Peyer's patch (tissue), 4 donors: ENCODE results near the gene NT5C3B. TPM values are rescaled to one million over a fixed set of nuclear protein-coding genes. Genes with fewer than 3 reads are reported as not detected.
A peak's percentile ranks its signal among the peaks of the same experiment; 100 is the strongest.

Experiments used
- DNase-seq, 3 donors: peaks; one replicate each; pipeline ENCODE4 v3.0.0-alpha.2; 2017 to 2019
- H3K27ac ChIP-seq, 4 donors: fragments of 200-600 bp; sonication (generic); one replicate each; pipeline ENCODE4 v1.5.1; 2016 to 2019
- H3K27me3 ChIP-seq, 2 donors: fragments of 200-600 bp; sonication (generic); one replicate each; pipeline ENCODE4 v1.5.1; 2019
- H3K36me3 ChIP-seq, 3 donors: fragments of 200-600 bp; sonication (generic); one replicate each; pipeline ENCODE4 v1.5.1; 2016 to 2019
- H3K4me1 ChIP-seq, 4 donors: fragments of 200-600 bp; sonication (generic); one replicate each; pipeline ENCODE4 v1.5.1; 2016 to 2019
- H3K4me3 ChIP-seq, 4 donors: fragments of 200-600 bp; sonication (generic); 1 replicate in 3 of 4; 2 replicates in 1 of 4; pipeline ENCODE4 v1.5.1; 2016 to 2019; ENCODE audit warnings: mild to moderate bottlenecking in 1 of 4
- H3K9me3 ChIP-seq, 4 donors: fragments of 200-600 bp; sonication (generic); one replicate each; pipeline ENCODE4 v1.5.1; 2016 to 2019; ENCODE audit warnings: mild to moderate bottlenecking in 1 of 4
- POLR2A ChIP-seq, 2 donors: fragments of 450-650 bp; IDR thresholded peaks; one replicate each; pipeline ENCODE4 v1.5.1; 2017; ENCODE audit warnings: antibody characterized with exemption in 2 of 2, mild to moderate bottlenecking in 2 of 2, moderate library complexity in 2 of 2
- total RNA-seq, 4 donors: library from RNA; depleted of rRNA; stranded (reverse); fragments of >200 nt; gene quantifications; one replicate each; pipeline ENCODE4 v1.1.0, GENCODE V29; 2016
- TF ChIP-seq, protein P1 (sequence below), 6 experiments: fragments of 450-650 bp in 4 of 6; fragments of 200-600 bp in 2 of 6; sonication (generic) in 1 of 6; IDR thresholded peaks; one replicate each; pipeline ENCODE4 v1.5.1; 2017 to 2019; ENCODE audit warnings: antibody characterized with exemption in 6 of 6, mild to moderate bottlenecking in 3 of 6, moderate library complexity in 1 of 6

The NT5C3B gene
- total RNA-seq, 4 donors from 2014 or later = 5.8 to 40.4 (median 20.1) TPM

DNA sequence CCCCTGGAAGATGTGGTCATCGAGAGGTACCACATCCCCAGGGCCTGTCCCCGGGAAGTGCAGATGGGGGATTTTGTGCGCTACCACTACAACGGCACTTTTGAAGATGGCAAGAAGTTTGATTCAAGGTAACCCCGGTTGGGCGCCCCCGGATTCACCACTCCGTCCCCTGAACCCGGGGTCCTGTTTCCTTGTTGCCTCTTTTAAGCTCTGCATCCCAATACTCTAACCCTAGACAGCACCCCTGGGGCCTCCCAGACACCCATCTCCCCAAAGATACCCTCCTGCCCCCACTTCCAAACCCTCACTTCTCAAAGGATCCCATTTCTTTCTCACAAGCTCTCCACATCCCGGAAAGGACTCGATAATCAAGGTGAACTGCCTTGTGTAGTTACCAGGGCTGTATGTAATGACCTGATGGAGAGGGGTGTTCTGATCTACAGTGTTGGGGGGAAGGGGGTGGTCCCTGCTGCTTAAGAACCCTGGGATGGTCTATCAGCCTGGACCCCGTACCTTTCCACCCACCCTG, 22.8 kb downstream of the NT5C3B start:
- Histone ChIP-seq H3K27ac (peak overlapping the region in 3 of 4 donors; percentile 64 to 76 (median 68)), H3K36me3 (no peaks in the 10 kb centered on the region), H3K27me3 (no peaks in the 10 kb centered on the region), H3K9me3 (no peaks in the 10 kb centered on the region), H3K4me3 (peak overlapping the region; percentile 63 to 95 (median 82)), H3K4me1 (peaks cover 0 to 38% (median 19%) of the 10 kb centered on the region in 4 donors)
- TF ChIP-seq POLR2A (IDR thresholded peaks at IDR 0.05) = no peak
- TF ChIP-seq, protein P1, sequence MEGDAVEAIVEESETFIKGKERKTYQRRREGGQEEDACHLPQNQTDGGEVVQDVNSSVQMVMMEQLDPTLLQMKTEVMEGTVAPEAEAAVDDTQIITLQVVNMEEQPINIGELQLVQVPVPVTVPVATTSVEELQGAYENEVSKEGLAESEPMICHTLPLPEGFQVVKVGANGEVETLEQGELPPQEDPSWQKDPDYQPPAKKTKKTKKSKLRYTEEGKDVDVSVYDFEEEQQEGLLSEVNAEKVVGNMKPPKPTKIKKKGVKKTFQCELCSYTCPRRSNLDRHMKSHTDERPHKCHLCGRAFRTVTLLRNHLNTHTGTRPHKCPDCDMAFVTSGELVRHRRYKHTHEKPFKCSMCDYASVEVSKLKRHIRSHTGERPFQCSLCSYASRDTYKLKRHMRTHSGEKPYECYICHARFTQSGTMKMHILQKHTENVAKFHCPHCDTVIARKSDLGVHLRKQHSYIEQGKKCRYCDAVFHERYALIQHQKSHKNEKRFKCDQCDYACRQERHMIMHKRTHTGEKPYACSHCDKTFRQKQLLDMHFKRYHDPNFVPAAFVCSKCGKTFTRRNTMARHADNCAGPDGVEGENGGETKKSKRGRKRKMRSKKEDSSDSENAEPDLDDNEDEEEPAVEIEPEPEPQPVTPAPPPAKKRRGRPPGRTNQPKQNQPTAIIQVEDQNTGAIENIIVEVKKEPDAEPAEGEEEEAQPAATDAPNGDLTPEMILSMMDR (IDR thresholded peaks at IDR 0.05) = no peak
- DNase-seq = no peak

DNA sequence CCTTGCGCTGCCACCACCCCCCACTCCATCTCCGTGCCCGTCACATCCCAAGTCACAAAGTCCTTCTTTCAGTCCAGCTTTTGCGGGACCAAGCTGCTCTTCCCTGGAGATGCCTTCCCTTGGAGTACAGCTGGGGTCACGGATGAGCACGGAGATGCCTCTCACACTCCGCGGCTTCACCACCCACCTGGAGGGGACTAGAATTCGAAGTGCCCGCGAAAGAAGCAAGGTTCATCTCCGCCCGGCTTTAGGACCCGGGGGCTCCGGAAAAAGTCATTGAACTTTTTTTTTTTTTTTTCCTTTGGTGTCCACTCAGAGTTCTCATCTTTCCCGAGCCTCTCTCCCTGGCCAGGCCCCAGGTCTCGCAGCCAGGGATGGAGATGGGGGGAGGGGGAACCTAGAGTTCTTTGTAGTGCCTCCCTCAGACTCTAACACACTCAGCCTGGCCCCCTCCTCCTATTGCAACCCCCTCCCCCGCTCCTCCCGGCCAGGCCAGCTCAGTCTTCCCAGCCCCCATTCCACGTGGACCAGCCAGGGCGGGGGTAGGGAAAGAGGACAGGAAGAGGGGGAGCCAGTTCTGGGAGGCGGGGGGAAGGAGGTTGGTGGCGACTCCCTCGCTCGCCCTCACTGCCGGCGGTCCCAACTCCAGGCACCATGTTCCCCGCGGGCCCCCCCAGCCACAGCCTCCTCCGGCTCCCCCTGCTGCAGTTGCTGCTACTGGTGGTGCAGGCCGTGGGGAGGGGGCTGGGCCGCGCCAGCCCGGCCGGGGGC, 23.5 kb downstream of the NT5C3B start, which contains the start of gene FKBP10:
Gene FKBP10, plus strand, starts transcription at position 624 of the 771 bp plus-strand sequence. Its CDS starts 31 bp downstream, at position 655.
- Histone ChIP-seq H3K27ac (peak within 1 kb of the TSS; percentile 50 to 83 (median 72)), H3K9me3 (no peaks in the 10 kb centered on the region), H3K4me3 (peak within 1 kb of the TSS; percentile 63 to 95 (median 82)), H3K27me3 (no peaks in the 10 kb centered on the region), H3K36me3 (no peaks in the 10 kb centered on the region), H3K4me1 (peaks cover 5 to 44% (median 19%) of the 10 kb centered on the region in 4 donors)
- peak in 2 of 3 donors; percentile 41 to 75 for DNase-seq
- TF ChIP-seq POLR2A (IDR thresholded peaks at IDR 0.05) = no peak
- TF ChIP-seq, protein P1 (IDR thresholded peaks at IDR 0.05) = no peak

DNA sequence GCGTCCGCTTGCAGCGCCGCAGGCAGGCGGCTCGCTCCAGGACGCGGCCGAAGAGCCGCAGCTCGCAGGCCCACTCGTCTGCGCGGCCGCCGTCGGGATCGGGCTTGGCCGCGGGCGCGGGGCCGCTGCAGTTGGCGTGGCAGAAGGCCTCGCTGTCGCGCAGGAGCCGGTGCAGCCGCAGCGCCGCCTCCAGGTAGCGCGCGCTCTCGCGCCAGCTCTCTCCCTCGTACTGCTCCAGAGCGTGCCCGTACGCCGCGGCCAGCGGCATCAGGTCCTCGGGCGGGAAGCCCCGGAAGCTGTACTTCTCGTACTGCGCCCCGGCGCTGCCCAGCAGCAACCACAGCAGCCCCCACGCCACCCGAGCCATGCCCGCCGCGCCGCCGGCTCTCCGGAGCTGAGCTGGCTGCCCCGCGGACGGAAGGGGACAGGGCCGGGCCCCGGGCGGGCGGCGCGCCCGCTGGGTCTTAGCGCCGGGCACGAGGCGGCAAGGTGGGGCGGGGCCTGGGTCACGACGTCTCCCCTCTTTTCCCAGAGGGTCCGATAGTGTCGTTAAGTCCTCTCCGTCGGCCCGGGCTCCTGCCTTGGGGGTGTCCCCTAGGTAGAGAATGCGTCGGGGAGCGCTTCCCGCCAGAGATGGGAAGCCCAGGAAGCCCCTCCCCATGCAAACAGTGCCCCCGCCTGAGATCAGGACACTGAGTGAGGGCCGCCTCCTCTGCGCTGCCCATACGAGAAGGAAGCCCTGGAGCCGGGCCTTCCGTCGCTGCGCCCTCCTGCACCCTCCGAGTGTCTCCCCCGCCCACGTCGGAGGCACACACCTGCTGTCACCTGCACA, 24.3 kb downstream of the NT5C3B start, which contains the start of gene P3H4:
Gene P3H4, minus strand, starts transcription at position 401 of the 832 bp plus-strand sequence. Its CDS starts 34 bp downstream, at position 367.
- Histone ChIP-seq H3K27ac (peak within 1 kb of the TSS; percentile 50 to 83 (median 72)), H3K9me3 (no peaks in the 10 kb centered on the region), H3K4me1 (peaks cover 8 to 48% (median 19%) of the 10 kb centered on the region in 4 donors), H3K27me3 (no peaks in the 10 kb centered on the region), H3K4me3 (peak within 1 kb of the TSS; percentile 63 to 95 (median 82)), H3K36me3 (no peaks in the 10 kb centered on the region)
- peak; percentile 70 to 92 (median 91) for DNase-seq
- TF ChIP-seq POLR2A (IDR thresholded peaks at IDR 0.05) = peak; percentile 18 to 43
- TF ChIP-seq, protein P1 (IDR thresholded peaks at IDR 0.05) = peak; percentile 42 to 95 (median 80)

DNA sequence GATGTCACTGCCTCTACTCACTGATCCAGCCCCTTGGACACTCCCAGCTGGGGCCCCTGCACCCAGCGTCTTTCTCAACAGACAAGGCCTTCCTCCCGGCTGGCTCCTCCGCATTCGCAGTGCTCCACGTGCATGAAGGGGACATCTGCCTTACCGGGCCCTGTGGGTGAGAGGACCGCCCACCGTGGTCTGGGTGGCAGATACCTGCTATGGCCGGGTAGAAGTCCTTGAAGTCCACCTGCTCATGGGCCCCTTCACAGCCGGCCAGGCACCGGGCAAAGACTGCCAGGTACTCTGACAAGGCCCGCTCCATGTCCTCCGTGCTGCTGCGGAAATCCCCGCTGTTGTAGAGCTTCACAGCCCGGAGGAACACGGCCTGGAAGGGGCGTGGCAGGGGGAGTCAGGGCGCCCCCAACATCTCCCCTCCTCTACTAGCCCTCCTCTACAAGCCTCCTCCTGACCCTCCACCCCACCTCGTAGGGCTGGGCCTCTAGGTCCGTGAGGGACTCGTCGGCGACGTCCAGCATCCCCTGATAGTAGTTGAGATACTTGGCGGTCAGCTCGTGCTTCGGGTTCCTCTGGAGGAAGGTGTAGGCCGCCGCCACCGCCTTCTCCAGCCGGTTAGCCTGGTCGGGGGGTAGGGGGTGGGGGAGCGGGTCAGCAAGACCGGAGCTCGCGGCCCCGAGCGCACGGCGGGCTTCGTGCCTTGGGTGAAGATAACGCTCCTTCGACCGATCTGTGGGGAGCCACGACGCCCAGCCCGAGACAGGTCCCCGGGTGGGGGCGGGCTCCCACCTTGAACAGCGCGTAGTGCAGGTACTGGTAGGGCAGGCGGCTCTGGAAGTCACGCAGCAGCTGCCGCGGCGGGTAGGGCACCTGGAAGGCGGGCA, 25.1 kb downstream of the NT5C3B start:
- DNase-seq = peak in 2 of 3 donors; percentile 55 to 59
- Histone ChIP-seq H3K36me3 (no peaks in the 10 kb centered on the region), H3K27ac (peak overlapping the region; percentile 50 to 83 (median 72)), H3K4me3 (peak overlapping the region; percentile 63 to 95 (median 82)), H3K27me3 (no peaks in the 10 kb centered on the region), H3K9me3 (no peaks in the 10 kb centered on the region), H3K4me1 (peaks cover 8 to 53% (median 19%) of the 10 kb centered on the region in 4 donors)
- TF ChIP-seq POLR2A (IDR thresholded peaks at IDR 0.05) = no peak
- TF ChIP-seq, protein P1 (IDR thresholded peaks at IDR 0.05) = no peak
